Hematopoietic multipotent progenitor cell treated with erythropoietin and hydrocortisone succinate and interleukin-3 and kit ligand, for 6 days (in vitro differentiated cells): ENCODE results near the gene YAP1.
A peak's percentile ranks its signal among the peaks of the same experiment; 100 is the strongest.

ENCODE experiments used
- DNase-seq: peaks from one replicate; pipeline ENCODE4 v3.0.0-alpha.2; 2015

YAP1 gene

GRCh38 chr11:102109896-102110760 lies at the start of gene YAP1:
Gene YAP1, plus strand, starts transcription at chr11:102110447. Its CDS starts 402 bp downstream, at chr11:102110849.
- peak; percentile 75 for DNase-seq

GRCh38 chr11:102061276-102061675 lies 49.0 kb upstream of the YAP1 start:
- DNase-seq = no peak

GRCh38 chr11:102062106-102062505 lies 48.1 kb upstream of the YAP1 start:
- no peak for DNase-seq

- DNase-seq = no peak
These were observed 45.9 kb upstream of the YAP1 start for GRCh38 chr11:102064316-102064715.

- DNase-seq = no peak
These were observed 39.5 kb upstream of the YAP1 start for GRCh38 chr11:102070766-102071165.

GRCh38 chr11:102071497-102072472 lies 38.5 kb upstream of the YAP1 start:
- no peak for DNase-seq

- DNase-seq = no peak
These were observed 37.0 kb upstream of the YAP1 start for GRCh38 chr11:102073253-102073652.

- DNase-seq = no peak
These were observed 30.6 kb upstream of the YAP1 start for GRCh38 chr11:102079625-102080024.

- no peak for DNase-seq
These were observed 28.9 kb upstream of the YAP1 start for GRCh38 chr11:102081313-102081712.

GRCh38 chr11:102085864-102086551 lies 24.2 kb upstream of the YAP1 start:
- DNase-seq = no peak

GRCh38 chr11:102097186-102097585 lies 13.1 kb upstream of the YAP1 start:
- DNase-seq = no peak

GRCh38 chr11:102099755-102100154 lies 10.5 kb upstream of the YAP1 start:
- no peak for DNase-seq

GRCh38 chr11:102108734-102109440 lies 1.4 kb upstream of the YAP1 start:
- no peak for DNase-seq

GRCh38 chr11:102110761-102111010 lies 439 bp downstream of the YAP1 start:
- no peak for DNase-seq

- no peak for DNase-seq
These were observed 952 bp downstream of the YAP1 start for GRCh38 chr11:102111011-102111786.

GRCh38 chr11:102111787-102112508 lies 1.7 kb downstream of the YAP1 start:
- no peak for DNase-seq

GRCh38 chr11:102112509-102112821 lies 2.2 kb downstream of the YAP1 start:
- DNase-seq = no peak

GRCh38 chr11:102114032-102114431 lies 3.8 kb downstream of the YAP1 start:
- DNase-seq = no peak

- DNase-seq = no peak
These were observed 5.3 kb downstream of the YAP1 start for GRCh38 chr11:102115557-102115956.

GRCh38 chr11:102116453-102117205 lies 6.4 kb downstream of the YAP1 start:
- no peak for DNase-seq
